H1 (cell line): ENCODE measurements around the gene CRTC1. TPM values are rescaled to one million over a fixed set of nuclear protein-coding genes. Genes with fewer than 3 reads are reported as not detected.

Source experiments
- CBX5 ChIP-seq: fragments of 300-800, 300-1000 bp; sonication (generic); IDR thresholded peaks from 2 replicates; pipeline ENCODE4 v1.7.1; 2016; ENCODE audit warnings: antibody characterized with exemption, low read length, low read depth
- YY1 ChIP-seq: IDR thresholded peaks from 2 replicates; pipeline ENCODE4 v1.6.1; 2011; ENCODE audit warnings: low read depth, mild to moderate bottlenecking, low read length
- polyA plus RNA-seq, 7 experiments: library from polyadenylated mRNA; depleted of rRNA in 3 of 7; stranded (reverse) in 5 of 7; unstranded in 2 of 7; fragments of >200 nt in 5 of 7; fragments of 200-250 nt in 2 of 7; gene quantifications; 1 replicate in 5 of 7; 2 replicates in 1 of 7; 4 replicates in 1 of 7; pipeline versions ENCODE4 v1.2.1 to v1.2.3, GENCODE V29; 2011 to 2013; ENCODE audit warnings: missing spikeins in 2 of 7, mixed read lengths in 2 of 7
- total RNA-seq: library from RNA; stranded (reverse); fragmentation: NEBNext Ultra II Directional; extraction: Animal tissue kit (Norgen Biotek cat#: 25700); gene quantifications from 2 replicates; pipeline ENCODE4 v1.2.1, GENCODE V29; 2021

The CRTC1 gene
- total and polyA plus RNA-seq, 2 of the 8 experiments (the other 6 are each of a cell fraction or from before 2014, with no cell fraction given): 2.9 to 8.5 TPM

- TF ChIP-seq YY1 (no peak), CBX5 (no peak)
Measured at GRCh38 chr19:18647807-18648206, 35.7 kb upstream of the CRTC1 start (continued).
